Left renal cortex interstitium (tissue), 4 donors: ENCODE data around the gene KIF13A. TPM values are rescaled to one million over a fixed set of nuclear protein-coding genes. Genes with fewer than 3 reads are reported as not detected.

ENCODE experiments used
- polyA plus RNA-seq, 4 donors: library from polyadenylated mRNA; unstranded; fragments of 120-200 nt; gene quantifications; one replicate each; pipeline ENCODE4 v1.2.1, GENCODE V29; 2013; ENCODE audit not compliant: insufficient read length in 4 of 4

KIF13A gene
- polyA plus RNA-seq, 4 donors: 31.7 to 41.5 (median 37.0) TPM

Other genes with a start within 250 kb of the KIF13A start
- gene NHLRC1, start 135.0 kb upstream of the KIF13A start, polyA plus RNA-seq: 1 to 10 TPM; 1.7 to 2.3 (median 1.9) TPM
- gene TPMT, start 167.4 kb upstream of the KIF13A start, polyA plus RNA-seq: 10 to 100 TPM; 21.7 to 28.1 (median 26.5) TPM
- gene KDM1B, start 167.8 kb upstream of the KIF13A start, polyA plus RNA-seq: 10 to 100 TPM; 18.4 to 20.6 (median 19.3) TPM